ENCODE measurements around the gene ATG13.

Gene ATG13

DNA sequence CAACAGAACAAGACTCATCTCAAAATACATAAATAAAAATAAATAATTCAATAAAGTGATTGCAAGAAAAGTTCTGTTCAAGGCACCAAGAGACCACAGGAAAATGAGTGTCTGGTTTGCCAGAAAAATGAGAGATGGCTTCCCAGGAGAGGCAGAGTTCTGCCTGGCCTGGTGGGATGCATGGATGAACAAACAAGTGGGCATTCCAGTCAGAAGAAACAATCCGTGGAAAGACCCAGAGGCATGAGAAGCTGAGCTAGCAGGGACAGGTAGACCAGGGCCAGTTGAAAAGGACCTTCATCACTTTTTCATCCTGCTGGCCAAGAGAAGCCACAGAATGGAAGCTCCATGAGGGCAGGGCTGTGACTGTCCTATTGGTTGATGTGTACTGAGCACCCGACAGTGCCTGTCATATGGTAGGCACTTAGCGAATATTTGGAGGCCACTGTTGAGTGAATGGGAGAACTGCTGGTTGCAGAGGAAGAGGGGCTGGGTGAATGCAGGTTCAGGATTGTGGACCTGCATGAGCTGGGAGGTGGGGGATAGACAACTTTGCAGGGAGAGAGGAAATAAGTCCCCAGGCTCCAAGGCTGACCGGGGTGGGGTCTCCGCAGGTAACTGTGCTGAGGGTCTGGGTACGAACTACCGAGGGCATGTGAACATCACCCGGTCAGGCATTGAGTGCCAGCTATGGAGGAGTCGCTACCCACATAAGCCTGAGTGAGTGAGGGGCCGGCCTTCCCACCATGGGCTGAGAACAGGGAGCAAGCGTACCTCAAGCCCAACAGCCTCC, 105.4 kb downstream of the ATG13 start:
- Histone ChIP-seq H3K9me3 (ENCODE audit: control insufficient read depth, insufficient read depth, low read depth, low read length) (no peaks in the 10 kb centered on the region), H3K36me3 (ENCODE audit: control insufficient read depth in 2 of 2, insufficient read depth in 1 of 2, low read length in 2 of 2) (no peaks in the 10 kb centered on the region), H3K27ac (ENCODE audit: extremely low read depth, low read depth, low read length) (no peak overlapping the region), H3K4me3 (ENCODE audit: low read depth, low read length) (no peak overlapping the region), H3K4me1 (ENCODE audit: control insufficient read depth, insufficient read depth, low read length) (no peaks in the 10 kb centered on the region)
- ChIA-PET POLR2A (interaction anchor here (0.8 kb wide), 1 partner anchor 22 kb away, joined by 3 read pairs; the partner anchor contains the start of genes ARHGAP1 and ZNF408), CTCF (no interaction called here)
- TF ChIP-seq INSM2 (tag by site-specific recombination; IDR thresholded peaks at IDR 0.05) (no peak), ZNF132 (tag by site-specific recombination; IDR thresholded peaks at IDR 0.05; ENCODE audit: borderline replicate concordance) (no peak), ZNF777 (tag by site-specific recombination; IDR thresholded peaks at IDR 0.05; ENCODE audit: borderline replicate concordance) (no peak), ZNF530 (tag by site-specific recombination; IDR thresholded peaks at IDR 0.05; ENCODE audit: low read depth) (no peak), ZNF157 (tag by site-specific recombination; IDR thresholded peaks at IDR 0.05) (no peak), ZXDB (tag by site-specific recombination; IDR thresholded peaks at IDR 0.05) (no peak)
- TF ChIP-seq, protein P1, sequence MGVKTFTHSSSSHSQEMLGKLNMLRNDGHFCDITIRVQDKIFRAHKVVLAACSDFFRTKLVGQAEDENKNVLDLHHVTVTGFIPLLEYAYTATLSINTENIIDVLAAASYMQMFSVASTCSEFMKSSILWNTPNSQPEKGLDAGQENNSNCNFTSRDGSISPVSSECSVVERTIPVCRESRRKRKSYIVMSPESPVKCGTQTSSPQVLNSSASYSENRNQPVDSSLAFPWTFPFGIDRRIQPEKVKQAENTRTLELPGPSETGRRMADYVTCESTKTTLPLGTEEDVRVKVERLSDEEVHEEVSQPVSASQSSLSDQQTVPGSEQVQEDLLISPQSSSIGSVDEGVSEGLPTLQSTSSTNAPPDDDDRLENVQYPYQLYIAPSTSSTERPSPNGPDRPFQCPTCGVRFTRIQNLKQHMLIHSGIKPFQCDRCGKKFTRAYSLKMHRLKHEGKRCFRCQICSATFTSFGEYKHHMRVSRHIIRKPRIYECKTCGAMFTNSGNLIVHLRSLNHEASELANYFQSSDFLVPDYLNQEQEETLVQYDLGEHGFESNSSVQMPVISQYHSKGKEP (tag by site-specific recombination; IDR thresholded peaks at IDR 0.05), result no peak

DNA sequence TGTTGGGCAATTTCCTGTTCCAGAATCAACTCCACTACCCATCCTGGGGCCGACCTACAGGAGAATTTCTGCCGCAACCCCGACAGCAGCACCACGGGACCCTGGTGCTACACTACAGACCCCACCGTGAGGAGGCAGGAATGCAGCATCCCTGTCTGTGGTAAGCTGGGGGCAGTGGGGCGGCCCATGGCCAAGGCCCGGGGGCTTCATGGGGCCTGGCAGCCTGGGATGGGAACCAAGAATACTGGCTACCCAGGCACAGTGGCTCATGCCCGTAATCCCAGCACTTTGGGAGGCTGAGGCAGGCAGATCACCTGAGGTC, 106.0 kb downstream of the ATG13 start:
- H3K4me3 ChIP-seq (ENCODE audit: low read depth, low read length), result no peak overlapping the region
- H3K27ac ChIP-seq (ENCODE audit: extremely low read depth, low read depth, low read length), result no peak overlapping the region
- ChIA-PET CTCF (no interaction called here), POLR2A (interaction anchor here (0.8 kb wide), 1 partner anchor 23 kb away, joined by 3 read pairs; the partner anchor contains the start of genes ARHGAP1 and ZNF408)
- TF ChIP-seq ZNF157 (tag by site-specific recombination; IDR thresholded peaks at IDR 0.05) (no peak), ZNF600 (tag by site-specific recombination; IDR thresholded peaks at IDR 0.05) (no peak), ZNF391 (tag by site-specific recombination; IDR thresholded peaks at IDR 0.05; ENCODE audit: borderline replicate concordance, low read depth) (no peak), ZNF549 (tag by site-specific recombination; IDR thresholded peaks at IDR 0.05) (no peak), ZNF530 (tag by site-specific recombination; IDR thresholded peaks at IDR 0.05; ENCODE audit: low read depth) (no peak), ZFP3 (tag by site-specific recombination; IDR thresholded peaks at IDR 0.05; ENCODE audit: low read depth) (no peak), ZIC2 (tag by site-specific recombination; IDR thresholded peaks at IDR 0.05) (no peak), ZNF624 (tag by site-specific recombination; IDR thresholded peaks at IDR 0.05) (no peak), GLI2 (tag by site-specific recombination; IDR thresholded peaks at IDR 0.05; ENCODE audit: borderline replicate concordance, low read depth) (no peak), GLI4 (tag by site-specific recombination; IDR thresholded peaks at IDR 0.05) (no peak), ZSCAN16 (tag by site-specific recombination; IDR thresholded peaks at IDR 0.05) (no peak), ZFP37 (tag by site-specific recombination; IDR thresholded peaks at IDR 0.05) (no peak)
- TF ChIP-seq, protein P2, sequence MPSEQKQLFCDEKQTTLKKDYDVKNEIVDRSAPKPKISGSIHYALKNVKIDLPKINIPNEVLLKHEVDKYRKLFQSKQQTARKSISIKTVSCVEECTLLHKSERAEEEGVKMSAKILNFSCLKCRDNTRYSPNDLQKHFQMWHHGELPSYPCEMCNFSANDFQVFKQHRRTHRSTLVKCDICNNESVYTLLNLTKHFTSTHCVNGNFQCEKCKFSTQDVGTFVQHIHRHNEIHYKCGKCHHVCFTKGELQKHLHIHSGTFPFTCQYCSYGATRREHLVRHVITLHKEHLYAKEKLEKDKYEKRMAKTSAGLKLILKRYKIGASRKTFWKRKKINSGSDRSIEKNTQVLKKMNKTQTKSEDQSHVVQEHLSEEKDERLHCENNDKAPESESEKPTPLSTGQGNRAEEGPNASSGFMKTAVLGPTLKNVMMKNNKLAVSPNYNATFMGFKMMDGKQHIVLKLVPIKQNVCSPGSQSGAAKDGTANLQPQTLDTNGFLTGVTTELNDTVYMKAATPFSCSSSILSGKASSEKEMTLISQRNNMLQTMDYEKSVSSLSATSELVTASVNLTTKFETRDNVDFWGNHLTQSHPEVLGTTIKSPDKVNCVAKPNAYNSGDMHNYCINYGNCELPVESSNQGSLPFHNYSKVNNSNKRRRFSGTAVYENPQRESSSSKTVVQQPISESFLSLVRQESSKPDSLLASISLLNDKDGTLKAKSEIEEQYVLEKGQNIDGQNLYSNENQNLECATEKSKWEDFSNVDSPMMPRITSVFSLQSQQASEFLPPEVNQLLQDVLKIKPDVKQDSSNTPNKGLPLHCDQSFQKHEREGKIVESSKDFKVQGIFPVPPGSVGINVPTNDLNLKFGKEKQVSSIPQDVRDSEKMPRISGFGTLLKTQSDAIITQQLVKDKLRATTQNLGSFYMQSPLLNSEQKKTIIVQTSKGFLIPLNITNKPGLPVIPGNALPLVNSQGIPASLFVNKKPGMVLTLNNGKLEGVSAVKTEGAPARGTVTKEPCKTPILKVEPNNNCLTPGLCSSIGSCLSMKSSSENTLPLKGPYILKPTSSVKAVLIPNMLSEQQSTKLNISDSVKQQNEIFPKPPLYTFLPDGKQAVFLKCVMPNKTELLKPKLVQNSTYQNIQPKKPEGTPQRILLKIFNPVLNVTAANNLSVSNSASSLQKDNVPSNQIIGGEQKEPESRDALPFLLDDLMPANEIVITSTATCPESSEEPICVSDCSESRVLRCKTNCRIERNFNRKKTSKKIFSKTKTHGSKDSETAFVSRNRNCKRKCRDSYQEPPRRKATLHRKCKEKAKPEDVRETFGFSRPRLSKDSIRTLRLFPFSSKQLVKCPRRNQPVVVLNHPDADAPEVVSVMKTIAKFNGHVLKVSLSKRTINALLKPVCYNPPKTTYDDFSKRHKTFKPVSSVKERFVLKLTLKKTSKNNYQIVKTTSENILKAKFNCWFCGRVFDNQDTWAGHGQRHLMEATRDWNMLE (tag by site-specific recombination; conservative IDR thresholded peaks at IDR 0.05; ENCODE audit: low read depth), result no peak
- TF ChIP-seq, protein P3, sequence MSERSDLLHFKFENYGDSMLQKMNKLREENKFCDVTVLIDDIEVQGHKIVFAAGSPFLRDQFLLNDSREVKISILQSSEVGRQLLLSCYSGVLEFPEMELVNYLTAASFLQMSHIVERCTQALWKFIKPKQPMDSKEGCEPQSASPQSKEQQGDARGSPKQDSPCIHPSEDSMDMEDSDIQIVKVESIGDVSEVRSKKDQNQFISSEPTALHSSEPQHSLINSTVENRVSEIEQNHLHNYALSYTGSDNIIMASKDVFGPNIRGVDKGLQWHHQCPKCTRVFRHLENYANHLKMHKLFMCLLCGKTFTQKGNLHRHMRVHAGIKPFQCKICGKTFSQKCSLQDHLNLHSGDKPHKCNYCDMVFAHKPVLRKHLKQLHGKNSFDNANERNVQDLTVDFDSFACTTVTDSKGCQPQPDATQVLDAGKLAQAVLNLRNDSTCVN (tag by site-specific recombination; optimal IDR thresholded peaks at IDR 0.05), result no peak
- TF ChIP-seq, protein P4, sequence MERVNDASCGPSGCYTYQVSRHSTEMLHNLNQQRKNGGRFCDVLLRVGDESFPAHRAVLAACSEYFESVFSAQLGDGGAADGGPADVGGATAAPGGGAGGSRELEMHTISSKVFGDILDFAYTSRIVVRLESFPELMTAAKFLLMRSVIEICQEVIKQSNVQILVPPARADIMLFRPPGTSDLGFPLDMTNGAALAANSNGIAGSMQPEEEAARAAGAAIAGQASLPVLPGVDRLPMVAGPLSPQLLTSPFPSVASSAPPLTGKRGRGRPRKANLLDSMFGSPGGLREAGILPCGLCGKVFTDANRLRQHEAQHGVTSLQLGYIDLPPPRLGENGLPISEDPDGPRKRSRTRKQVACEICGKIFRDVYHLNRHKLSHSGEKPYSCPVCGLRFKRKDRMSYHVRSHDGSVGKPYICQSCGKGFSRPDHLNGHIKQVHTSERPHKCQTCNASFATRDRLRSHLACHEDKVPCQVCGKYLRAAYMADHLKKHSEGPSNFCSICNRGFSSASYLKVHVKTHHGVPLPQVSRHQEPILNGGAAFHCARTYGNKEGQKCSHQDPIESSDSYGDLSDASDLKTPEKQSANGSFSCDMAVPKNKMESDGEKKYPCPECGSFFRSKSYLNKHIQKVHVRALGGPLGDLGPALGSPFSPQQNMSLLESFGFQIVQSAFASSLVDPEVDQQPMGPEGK (tag by site-specific recombination; IDR thresholded peaks at IDR 0.05), result no peak
- H3K4me1 ChIP-seq (ENCODE audit: control insufficient read depth, insufficient read depth, low read length), result no peaks in the 10 kb centered on the region
- H3K9me3 ChIP-seq (ENCODE audit: control insufficient read depth, insufficient read depth, low read depth, low read length), result no peaks in the 10 kb centered on the region
- no peaks in the 10 kb centered on the region for H3K36me3 ChIP-seq (ENCODE audit: control insufficient read depth in 2 of 2, insufficient read depth in 1 of 2, low read length in 2 of 2)

All from HEK293 (cell line).